Activated gamma-delta T cell treated with Interleukin-2 at 50 U/mL for 16 hours (primary cell): ENCODE data around the gene RHBDL3.
A peak's percentile ranks its signal among the peaks of the same experiment; 100 is the strongest.
"Not testable (repeated sequence)": the region's sequence is repeated elsewhere in the genome, so short reads cannot be mapped to it uniquely, and the experiment has no call there.

Source experiments
- DNase-seq: peaks from one replicate; pipeline ENCODE4 v3.0.0-alpha.2; 2020

Gene RHBDL3

DNA sequence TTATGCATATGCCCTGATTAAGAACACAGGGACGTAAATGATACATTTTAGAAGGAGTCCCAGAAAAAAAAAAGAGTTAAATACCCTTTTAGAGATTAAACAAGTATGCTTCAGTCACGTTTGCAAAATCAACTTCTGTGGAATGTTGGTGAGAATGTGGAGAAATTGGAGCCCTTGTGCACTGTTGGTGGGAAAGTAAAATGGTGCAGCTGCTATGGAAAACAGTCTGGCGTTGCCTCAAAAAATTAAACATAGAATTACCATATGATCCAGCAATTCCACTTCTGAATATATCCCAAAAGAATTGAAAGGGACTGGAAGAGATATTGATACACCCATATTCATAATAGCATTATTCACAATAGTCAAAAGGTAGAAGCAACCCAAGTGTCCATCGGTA lies 26.5 kb downstream of the RHBDL3 start:
- no peak for DNase-seq

DNA sequence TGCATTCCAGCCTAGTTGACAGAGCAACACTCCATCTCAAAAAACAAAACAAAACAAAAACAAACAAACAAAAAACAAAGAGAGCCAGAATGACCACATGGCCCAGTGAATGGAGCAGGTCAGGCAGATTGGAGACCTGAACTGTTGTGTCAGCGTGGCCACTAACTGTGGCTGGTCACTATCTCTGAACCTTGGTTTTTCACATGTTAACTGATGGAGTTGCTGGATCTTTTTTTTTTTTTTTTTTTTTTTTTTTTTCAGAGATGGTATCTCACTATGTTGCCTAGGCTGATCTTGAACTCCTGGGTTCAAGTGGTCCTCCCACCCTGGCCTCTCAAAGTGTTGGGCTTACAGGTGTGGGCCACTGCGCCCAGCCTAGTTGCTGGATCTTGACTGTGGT lies 31.8 kb downstream of the RHBDL3 start:
- no peak for DNase-seq

DNA sequence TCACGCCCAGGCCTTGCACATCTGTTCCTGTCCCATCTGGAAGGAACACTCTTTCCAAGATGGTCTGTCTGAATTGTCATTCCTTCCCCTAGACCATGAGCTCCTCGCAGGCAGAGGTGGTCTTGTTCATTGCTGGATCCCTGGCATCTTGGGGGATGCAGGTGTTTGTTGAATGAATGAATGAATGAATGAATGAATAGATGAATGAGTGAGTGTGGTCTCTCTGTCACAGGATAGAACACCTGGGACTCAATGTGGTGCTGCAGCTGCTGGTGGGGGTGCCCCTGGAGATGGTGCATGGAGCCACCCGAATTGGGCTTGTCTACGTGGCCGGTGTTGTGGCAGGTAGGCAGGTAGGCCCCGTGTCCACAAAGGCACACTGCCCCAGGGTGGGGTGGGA lies 32.2 kb downstream of the RHBDL3 start:
- DNase-seq: no peak

DNA sequence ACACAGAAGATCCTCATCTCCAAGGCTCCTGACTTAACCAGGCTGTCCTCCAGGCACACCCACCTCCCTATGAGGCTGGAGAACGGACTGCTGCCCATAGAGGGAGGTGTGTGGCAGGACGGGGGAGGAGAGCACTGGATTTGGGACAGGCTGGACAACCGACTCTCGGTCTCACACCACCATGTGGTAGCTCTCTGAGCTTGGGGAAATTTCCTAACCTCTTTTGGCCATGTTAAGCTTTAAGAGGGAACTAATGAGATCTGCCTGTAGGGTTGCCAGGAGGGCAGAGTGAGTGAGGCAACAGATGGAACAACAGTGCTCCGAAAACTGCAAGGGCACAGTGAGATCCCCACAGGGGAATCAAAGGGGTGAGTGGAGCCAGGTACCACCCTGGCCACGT lies 32.7 kb downstream of the RHBDL3 start:
- DNase-seq: no peak

DNA sequence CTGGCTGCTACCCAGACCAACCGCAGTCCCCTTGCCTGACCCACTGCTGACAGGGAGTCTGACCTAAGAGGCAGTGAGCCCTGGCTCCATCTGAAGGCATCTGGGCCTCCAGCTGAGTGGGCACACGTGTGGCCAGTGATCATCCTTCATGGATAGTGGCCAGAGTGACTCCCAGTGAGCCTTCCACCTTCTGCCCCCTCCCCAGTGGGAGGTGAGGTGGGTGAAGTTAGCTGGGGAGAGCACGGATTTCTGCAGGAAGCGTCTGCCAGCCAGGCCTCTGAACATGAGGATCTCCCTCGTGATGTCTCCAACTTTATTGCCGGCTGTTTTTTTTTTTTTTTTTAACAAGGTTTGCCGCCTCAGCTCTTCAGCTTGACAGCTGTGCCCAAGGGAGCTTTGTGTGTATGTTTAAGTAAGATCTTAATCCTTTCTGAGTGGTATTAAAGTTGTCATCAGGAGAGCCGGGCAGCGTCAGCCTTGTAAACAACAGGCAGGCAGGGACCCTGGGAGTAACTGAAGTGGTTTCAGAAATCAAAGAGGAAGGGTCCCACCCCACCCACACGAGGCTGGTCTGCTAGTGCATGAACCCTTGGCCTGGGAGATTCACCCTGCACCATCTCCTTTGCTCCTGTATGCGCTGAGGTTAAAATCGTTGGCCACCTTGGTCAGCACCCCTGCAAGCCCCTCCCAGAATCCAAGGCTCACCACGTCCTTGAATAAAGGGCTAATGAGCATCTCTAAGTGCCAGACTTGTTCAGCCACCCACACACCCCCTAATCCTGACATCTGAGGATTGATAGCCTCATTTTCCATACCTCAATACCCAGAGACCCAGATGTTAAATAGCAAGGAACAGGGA lies 33.3 kb downstream of the RHBDL3 start:
- DNase-seq: no peak

DNA sequence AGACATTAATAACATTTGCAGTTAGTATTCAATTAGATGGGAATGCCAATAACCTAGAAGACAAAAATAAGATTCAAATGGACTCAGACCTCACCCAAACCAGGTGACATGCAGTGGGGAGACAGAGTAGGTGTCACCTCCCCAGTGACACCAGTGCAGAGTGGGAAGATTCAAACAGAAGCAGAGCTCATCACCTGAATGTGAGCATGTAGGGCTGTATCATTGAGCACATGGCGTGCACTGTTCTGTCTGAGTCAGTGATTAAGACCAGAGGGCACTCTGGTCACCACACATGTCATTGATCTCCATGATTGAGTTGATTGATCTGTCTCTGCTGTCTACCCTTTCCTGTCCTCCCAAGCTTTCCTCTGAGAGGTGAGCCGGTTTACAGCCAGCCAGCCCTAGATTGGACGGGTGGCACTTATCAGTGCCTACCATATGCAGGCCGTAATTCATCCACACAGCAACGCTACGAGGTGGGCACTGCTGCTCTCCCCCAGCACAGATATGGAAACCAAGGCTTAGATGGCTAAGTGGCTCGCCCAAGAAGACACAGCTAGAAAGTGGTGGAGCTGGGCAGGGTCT lies 34.0 kb downstream of the RHBDL3 start:
- no peak for DNase-seq

DNA sequence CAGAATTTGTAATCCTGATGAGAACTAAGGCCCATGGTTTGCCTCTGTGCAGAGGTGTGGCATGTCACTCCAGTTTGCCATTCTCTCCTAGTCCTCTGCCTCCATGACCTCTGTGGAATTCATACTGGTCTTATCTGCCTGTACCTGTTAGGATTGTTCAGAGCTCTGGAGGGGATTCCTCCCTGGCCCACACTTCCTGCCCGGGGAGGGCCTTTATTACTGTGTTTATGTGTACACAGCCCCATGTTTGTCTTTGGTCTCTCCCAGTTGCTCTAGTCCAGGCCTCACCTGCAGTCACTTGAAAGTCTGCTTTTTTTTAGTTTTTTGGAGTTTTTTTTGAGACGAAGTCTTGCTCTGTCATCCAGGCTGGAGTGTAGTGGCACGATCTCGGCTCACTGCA lies 36.4 kb downstream of the RHBDL3 start:
- DNase-seq: no peak

DNA sequence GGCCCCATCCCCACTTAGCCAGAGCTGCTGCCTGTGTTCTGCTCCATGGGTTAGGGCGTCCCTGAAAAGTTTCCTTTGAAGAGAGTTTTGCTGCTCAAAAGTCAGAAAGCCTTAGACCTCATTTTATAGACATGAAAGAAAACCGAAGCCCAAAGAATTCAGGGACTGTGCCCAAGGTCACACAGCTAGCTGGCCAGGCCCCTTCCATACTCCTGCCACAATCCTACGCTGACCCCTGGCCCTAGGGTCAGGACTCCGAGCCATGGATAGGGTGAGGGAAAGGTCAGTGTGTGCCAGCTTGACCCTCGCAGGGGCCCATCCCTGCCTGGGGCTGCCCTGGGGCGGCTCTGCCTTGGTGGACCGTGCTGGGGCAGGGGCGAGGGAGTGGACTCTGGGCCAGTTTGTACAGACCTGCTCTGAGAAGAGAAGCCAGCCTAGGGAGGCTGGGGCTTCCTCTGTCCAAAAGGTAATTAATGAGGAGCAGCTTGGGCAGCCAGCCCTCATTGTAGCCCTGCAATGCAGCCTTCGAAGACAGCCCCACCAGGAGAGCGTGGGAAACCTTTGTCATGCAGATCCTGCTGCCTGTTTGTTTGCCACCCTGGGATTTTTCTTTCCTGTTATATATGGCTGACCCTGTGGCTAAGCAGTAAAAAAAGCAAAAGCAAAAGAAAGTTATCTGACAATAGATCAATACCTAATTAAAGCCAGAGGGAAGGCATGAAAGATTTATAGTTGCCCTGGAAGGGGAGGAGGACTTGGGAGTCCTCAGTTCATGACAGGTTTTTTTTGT lies 37.4 kb downstream of the RHBDL3 start:
- DNase-seq: no peak

DNA sequence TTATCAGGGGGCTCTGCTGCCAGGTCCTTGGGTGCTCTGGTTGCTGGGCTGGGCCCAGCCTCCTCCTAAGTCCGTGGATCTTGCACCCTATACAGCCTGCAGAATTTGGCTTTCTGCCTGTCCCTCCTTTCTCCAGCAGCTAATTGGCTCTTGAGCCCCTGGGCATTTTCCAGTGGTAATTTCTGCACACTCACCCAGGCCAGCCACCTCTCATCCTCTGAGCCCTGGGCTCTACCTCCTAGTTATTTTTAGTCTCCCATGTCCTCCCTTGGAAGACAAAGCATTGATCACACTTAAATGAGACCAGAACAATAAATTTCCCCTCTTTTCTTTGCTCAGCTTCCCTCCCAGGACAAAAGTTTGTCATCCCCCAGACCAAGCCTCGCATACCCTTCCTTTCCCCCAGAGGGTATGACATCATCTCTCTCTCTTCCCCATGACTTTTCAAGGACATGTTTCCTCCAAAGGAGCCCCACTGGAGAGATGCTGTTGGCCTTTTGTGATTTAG lies 38.2 kb downstream of the RHBDL3 start:
- DNase-seq: no peak

DNA sequence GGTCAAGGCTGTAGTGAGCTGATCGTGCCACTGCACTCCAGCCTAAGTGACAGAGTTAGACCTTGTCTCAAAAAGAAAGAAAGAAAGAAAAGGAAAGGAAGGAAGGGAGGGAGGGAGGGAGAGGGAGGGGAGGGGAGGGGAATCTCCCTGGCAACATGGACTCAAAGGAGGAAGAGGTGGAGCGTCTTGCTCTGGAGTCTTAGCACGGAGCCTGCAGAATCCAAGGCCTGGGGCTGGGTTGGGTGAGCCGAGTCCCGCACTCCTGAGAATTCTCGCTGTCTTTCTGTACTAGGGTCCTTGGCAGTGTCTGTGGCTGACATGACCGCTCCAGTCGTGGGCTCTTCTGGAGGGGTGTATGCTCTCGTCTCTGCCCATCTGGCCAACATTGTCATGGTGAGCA lies 39.4 kb downstream of the RHBDL3 start:
- DNase-seq: no peak

DNA sequence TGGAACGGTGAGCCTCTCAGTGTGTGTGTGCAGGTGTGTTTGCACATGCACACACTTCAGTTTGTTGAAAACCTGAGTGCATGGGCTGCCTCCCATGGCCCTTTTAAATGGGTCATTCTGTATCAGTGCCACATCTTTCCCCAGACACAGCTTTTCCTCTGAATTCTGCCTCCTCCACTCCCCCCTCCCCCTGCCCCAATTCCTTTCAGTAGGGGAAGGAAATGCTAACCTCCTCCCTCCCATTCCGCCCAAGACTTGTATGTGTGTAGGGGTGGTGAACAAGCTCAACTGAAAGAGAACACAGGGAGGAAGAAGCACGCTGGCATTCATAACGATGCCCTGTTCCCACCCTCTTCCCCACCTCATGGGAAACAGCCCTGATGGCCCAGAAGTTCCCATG lies 42.0 kb downstream of the RHBDL3 start:
- no peak for DNase-seq

DNA sequence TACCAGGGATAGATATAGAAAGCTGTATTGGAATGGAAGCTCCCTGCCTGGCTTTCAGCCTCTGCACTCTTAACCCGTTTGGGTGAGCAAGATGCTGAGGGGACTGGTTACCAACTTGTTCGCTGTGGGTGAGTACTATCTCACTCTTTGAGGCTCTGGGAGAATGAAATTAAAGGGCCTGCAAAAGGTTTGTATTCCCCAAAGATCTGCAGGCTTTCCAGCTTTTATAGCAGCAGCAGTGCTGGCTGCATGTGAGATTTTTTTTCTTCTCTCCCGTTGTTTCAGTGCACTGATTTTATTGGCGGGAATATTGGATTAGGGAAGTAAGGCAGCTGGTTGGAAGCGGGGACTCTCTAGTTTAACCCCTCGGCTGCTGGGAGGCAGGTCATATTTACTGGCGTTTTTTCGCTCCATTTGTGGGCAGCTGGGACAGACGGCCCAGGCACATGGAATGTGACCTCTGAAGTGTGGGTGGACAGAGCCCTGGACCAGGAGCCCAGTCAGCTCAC lies 45.5 kb downstream of the RHBDL3 start:
- no peak for DNase-seq

DNA sequence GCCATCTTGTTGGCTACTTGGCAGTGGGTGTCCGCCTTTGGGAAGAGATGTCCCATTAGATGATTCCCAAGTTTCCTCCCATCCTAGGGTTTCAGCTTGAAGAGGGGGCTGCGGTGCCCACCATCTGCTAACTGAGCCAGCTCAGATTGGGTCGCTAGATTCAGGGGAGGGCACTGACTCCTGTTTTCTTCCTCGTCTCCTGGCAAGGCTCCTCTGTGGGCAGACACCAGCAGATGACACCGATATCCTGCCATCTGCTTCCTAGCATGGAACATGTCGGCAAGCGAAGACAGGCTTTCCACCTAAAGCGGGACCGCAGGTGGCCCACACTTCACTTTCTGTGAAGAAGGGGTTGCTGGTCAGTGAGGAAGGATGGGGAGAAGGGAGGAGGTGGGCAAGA lies 49.0 kb downstream of the RHBDL3 start:
- no peak for DNase-seq

DNA sequence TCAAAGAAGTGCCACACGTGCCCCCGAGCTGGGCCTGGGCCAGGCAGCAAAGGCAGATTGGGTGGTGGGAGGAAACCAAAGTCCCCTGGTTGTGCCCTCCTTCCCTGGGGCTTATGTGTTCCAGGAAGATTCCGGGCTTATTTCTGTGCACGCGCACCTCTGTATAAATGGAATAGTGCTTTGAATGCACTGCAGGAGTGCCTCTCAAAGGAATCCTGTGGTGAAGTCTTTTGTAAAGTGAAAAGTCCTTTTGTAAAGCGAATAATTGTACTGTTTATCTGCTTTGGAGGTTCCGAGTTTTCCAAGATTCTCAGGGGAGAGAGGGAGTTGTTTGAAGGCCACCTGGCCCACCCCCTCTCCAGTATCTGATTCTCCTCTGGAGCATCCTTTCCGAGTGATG lies 49.5 kb downstream of the RHBDL3 start:
- DNase-seq: no peak

DNA sequence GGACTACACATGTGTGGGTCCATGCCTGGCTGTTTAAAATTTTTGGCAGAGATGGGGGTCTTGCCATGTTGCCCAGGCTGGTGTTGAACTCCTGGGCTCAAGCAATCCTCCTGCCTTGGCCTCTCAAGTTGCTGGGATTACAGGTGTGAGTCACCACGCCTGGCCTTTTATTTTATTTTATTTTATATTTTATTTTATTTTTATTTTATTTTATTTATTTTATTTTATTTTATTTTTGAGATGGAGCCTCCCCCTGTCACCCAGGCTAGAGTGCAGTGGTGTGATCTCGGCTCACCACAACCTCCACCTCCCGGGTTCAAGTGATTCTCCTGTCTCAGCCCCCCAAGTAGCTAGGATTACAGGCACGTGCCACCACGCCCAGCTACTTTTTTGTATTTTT lies 51.0 kb downstream of the RHBDL3 start:
- DNase-seq: not testable (repeated sequence)

DNA sequence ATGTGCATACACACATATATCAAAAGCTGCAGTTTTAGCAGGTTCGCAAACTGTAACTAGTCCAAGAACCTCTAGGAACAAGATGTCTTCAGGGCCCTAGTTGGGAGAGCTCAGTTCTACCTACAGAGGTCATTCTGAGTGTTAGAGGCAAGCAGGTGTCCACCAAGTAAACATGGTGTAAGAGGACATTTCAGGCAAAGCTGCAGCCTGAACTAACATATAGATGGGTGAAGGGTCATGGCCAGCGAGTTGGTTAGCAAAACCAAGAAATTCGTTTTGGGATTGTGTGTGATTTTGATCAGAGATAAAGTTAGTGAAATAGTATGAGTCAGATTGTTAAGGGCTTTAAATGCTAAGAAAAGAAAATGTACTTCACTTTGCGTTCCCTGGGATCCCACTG lies 51.7 kb downstream of the RHBDL3 start:
- DNase-seq: no peak

DNA sequence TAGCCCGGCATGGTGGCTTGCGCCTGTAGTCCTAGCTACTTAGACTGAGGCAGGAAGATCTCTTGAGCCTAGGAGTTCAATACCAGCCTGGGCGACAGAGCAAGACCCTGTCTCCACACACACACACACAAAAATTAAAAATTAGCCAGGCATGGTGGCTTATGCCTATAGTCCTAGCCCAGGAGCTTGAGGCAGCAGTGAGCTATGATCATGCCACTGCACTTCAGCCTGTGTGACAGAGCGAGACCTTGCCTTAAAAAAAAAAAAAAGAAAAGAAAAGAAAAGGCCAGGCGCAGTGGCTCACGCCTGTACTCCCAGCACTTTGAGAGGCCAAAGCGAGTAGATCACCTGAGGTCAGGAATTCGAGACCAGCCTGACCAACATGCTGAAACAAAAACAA lies 52.4 kb downstream of the RHBDL3 start:
- DNase-seq: no peak

DNA sequence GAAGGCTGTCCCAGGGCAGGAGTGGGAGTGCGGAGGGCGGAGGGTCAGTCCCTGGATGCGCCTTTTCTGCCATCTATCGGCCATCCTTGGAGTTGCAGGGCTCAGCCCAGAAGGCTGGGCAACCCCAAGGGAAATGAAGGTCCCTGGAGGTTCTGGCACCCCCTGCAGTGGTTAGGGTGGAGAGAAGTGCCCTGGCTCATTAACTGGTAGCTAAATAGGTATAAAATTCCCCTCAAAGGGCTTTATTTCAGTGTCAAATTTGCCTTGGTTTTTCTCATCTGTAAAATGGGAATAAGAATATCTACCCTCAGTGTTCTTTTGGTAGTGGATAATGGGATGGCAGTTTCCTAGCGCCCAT lies 53.9 kb downstream of the RHBDL3 start:
- peak; percentile 72 for DNase-seq

DNA sequence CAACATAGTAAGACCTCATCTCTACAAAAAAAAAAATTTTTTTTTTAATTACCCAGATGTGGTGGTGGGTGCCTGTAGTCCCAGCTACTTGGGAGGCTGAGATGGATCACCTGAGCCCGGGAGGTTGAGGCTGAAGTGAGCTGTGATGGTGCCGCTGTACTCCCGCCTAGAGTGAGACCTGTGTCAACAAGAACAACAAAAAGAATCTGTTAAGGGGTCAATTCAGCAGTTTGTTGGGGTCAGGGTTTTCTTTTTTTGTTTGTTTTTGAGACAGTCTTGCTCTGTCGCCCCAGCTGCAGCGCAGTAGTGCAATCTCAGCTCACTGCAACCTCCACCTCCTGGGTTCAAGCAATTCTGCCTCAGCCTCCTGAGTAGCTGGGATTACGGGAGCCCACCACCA lies 54.4 kb downstream of the RHBDL3 start:
- DNase-seq: not testable (repeated sequence)

DNA sequence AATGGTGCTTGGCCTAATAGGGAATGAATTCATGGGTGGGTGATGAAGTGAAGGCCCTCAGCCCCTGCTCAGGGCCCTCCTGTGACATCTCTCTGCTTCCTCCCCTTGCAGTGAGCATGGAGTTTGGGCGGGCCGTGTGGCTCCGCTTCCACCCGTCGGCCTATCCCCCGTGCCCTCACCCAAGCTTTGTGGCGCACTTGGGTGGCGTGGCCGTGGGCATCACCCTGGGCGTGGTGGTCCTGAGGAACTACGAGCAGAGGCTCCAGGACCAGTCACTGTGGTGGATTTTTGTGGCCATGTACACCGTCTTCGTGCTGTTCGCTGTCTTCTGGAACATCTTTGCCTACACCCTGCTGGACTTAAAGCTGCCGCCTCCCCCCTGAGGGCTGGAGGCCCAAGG lies 55.2 kb downstream of the RHBDL3 start:
- DNase-seq: no peak

DNA sequence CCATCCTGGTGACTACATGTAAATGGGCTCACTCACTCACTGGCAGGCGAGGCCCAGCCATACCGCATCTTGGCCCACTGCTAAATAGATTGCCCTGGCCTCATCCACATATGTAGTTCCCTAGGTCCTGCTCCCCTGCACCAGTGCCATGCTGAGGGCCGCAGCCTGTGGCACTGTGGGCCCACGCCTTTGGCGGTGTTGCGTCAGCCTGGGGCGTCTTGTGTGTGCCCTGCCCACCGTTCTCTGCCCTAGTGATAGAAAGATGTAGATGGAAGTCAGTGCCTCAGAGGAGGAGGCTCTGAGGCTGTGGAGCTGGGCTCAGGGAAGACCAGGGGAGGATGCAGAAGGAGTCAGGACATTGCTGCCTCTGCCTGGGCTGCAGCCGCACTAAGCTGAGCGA lies 57.4 kb downstream of the RHBDL3 start:
- DNase-seq: no peak

DNA sequence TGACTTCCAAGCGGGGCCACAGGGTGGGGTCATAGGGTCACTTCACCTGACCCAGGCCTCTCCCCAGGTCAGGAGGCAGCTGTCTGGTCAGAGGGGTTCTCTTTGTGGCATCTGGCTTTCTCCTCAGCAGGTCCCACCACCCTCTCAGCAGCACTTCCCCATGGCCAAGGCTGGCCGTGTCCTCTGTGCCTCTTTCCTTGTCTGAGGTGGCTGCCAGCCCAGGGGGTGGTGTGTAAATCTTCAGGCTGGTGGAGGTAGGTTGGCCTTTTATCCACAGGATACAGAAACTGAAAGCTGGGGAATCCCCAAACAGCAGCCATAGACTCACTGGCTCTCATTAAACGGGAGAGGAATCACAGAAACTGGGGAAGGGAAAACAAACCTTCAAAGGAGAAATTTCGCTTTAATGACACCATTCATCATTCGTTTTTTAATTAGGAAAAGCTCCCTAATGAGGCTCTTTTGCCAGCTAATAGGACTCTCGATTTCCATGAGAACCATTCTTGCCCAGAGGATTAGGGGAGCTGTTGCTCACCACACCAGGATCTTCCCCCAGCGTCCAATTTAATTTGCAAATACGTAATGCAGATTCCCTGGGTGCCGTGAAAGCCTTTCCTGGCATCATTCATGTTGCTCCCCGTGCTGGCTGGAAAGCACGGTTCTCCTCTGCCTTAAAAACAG lies 58.3 kb downstream of the RHBDL3 start:
- no peak for DNase-seq

DNA sequence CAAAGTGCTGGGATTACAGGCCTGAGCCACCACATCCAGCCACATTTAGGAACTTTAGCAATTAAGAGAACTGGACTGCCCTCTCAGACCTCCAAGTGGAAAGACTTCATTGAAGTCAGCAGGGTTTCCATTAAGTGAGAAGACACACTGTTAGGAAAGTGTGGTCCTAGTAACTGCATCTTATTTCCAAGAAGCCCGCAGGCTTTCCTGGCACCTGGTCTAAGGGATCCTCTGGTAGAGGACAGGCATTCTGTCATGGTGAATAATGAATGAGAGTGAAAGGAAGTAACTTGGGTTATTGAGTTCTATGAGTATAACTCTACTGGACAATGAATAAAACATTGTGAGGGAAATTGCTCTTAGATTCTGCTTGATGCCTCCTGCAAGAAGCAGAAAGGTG lies 62.3 kb downstream of the RHBDL3 start:
- no peak for DNase-seq
